ENCODE results near the gene FXYD5. TPM values are rescaled to one million over a fixed set of nuclear protein-coding genes. Genes with fewer than 3 reads are reported as not detected.

Gene FXYD5
- total and polyA plus RNA-seq, 7 experiments from 2014 or later, result 362 to 575 (median 407) TPM

GRCh38 chr19:35119578-35120155 lies 34.9 kb upstream of the FXYD5 start:
- CTCF ChIA-PET, result no interaction called here
- DNase-seq (no peak), ATAC-seq (no peak)
- H3K27me3 Mint-ChIP-seq, result peaks cover 0 to 9% (median 0%) of the 10 kb centered on the region in 5 donors
- no peak overlapping the region for H3K27ac ChIP-seq (ENCODE audit: low read depth, low read length)
- POLR2A ChIA-PET, result no interaction called here
- H3K36me3 ChIP-seq (ENCODE audit: control insufficient read depth in 2 of 3, insufficient read depth in 3 of 3, low read length in 3 of 3), result no peaks in the 10 kb centered on the region
- no peaks in the 10 kb centered on the region for H3K27me3 ChIP-seq (ENCODE audit: control insufficient read depth in 2 of 2, insufficient read depth in 2 of 2, low read length in 2 of 2)
- intact Hi-C loops (cut with micrococcal nuclease), result no loop called here
- H3K4me3 Mint-ChIP-seq, result no peak overlapping the region
- H3K36me3 Mint-ChIP-seq, result no peaks in the 10 kb centered on the region
- no peaks in the 10 kb centered on the region for H3K9me3 Mint-ChIP-seq
- H3K4me3 ChIP-seq (ENCODE audit: low read length), result no peak overlapping the region
- no peak overlapping the region for H3K27ac Mint-ChIP-seq
- H3K9me3 ChIP-seq (ENCODE audit: control insufficient read depth in 2 of 3, low read length in 3 of 3), result no peaks in the 10 kb centered on the region
- H3K4me1 ChIP-seq (ENCODE audit: control insufficient read depth in 2 of 2, insufficient read depth in 2 of 2, low read length in 2 of 2), result peaks cover under 1 to 13% of the 10 kb centered on the region in 2 donors
- H3K4me1 Mint-ChIP-seq, result peaks cover 12 to 18% (median 12%) of the 10 kb centered on the region in 7 donors

- no peak overlapping the region for H3K27ac ChIP-seq (ENCODE audit: low read depth, low read length)
- ChIA-PET CTCF (no interaction called here), POLR2A (no interaction called here)
- Mint-ChIP-seq H3K4me3 (no peak overlapping the region), H3K4me1 (peaks cover 12 to 16% (median 14%) of the 10 kb centered on the region in 7 donors), H3K27ac (no peak overlapping the region), H3K9me3 (peaks cover 0 to under 1% (median 0%) of the 10 kb centered on the region in 11 donors), H3K36me3 (no peaks in the 10 kb centered on the region), H3K27me3 (peaks cover 0 to 8% (median 0%) of the 10 kb centered on the region in 5 donors)
- no peaks in the 10 kb centered on the region for H3K36me3 ChIP-seq (ENCODE audit: control insufficient read depth in 2 of 3, insufficient read depth in 3 of 3, low read length in 3 of 3)
- peaks cover 3 to 11% of the 10 kb centered on the region in 2 donors for H3K4me1 ChIP-seq (ENCODE audit: control insufficient read depth in 2 of 2, insufficient read depth in 2 of 2, low read length in 2 of 2)
- intact Hi-C loops (cut with micrococcal nuclease), result no loop called here
- no peak for DNase-seq
- no peak for ATAC-seq
- H3K9me3 ChIP-seq (ENCODE audit: control insufficient read depth in 2 of 3, low read length in 3 of 3), result no peaks in the 10 kb centered on the region
- no peaks in the 10 kb centered on the region for H3K27me3 ChIP-seq (ENCODE audit: control insufficient read depth in 2 of 2, insufficient read depth in 2 of 2, low read length in 2 of 2)
- H3K4me3 ChIP-seq (ENCODE audit: low read length), result no peak overlapping the region
These were observed 34.0 kb upstream of the FXYD5 start for GRCh38 chr19:35120492-35120891.

GRCh38 chr19:35120898-35121297 lies 33.6 kb upstream of the FXYD5 start:
- DNase-seq (no peak), ATAC-seq (no peak)
- H3K9me3 ChIP-seq (ENCODE audit: control insufficient read depth in 2 of 3, low read length in 3 of 3), result no peaks in the 10 kb centered on the region
- H3K27me3 ChIP-seq (ENCODE audit: control insufficient read depth in 2 of 2, insufficient read depth in 2 of 2, low read length in 2 of 2), result no peaks in the 10 kb centered on the region
- ChIA-PET POLR2A (no interaction called here), CTCF (no interaction called here)
- H3K36me3 ChIP-seq (ENCODE audit: control insufficient read depth in 2 of 3, insufficient read depth in 3 of 3, low read length in 3 of 3), result no peaks in the 10 kb centered on the region
- Mint-ChIP-seq H3K36me3 (no peaks in the 10 kb centered on the region), H3K27ac (no peak overlapping the region), H3K4me3 (no peak overlapping the region), H3K27me3 (peaks cover 0 to 6% (median 0%) of the 10 kb centered on the region in 5 donors), H3K9me3 (peaks cover 0 to 3% (median 0%) of the 10 kb centered on the region in 11 donors), H3K4me1 (peaks cover 12 to 17% (median 14%) of the 10 kb centered on the region in 7 donors)
- H3K4me3 ChIP-seq (ENCODE audit: low read length), result no peak overlapping the region
- intact Hi-C loops (cut with micrococcal nuclease), result no loop called here
- no peak overlapping the region for H3K27ac ChIP-seq (ENCODE audit: low read depth, low read length)
- peaks cover 3 to 11% of the 10 kb centered on the region in 2 donors for H3K4me1 ChIP-seq (ENCODE audit: control insufficient read depth in 2 of 2, insufficient read depth in 2 of 2, low read length in 2 of 2)

DNA sequence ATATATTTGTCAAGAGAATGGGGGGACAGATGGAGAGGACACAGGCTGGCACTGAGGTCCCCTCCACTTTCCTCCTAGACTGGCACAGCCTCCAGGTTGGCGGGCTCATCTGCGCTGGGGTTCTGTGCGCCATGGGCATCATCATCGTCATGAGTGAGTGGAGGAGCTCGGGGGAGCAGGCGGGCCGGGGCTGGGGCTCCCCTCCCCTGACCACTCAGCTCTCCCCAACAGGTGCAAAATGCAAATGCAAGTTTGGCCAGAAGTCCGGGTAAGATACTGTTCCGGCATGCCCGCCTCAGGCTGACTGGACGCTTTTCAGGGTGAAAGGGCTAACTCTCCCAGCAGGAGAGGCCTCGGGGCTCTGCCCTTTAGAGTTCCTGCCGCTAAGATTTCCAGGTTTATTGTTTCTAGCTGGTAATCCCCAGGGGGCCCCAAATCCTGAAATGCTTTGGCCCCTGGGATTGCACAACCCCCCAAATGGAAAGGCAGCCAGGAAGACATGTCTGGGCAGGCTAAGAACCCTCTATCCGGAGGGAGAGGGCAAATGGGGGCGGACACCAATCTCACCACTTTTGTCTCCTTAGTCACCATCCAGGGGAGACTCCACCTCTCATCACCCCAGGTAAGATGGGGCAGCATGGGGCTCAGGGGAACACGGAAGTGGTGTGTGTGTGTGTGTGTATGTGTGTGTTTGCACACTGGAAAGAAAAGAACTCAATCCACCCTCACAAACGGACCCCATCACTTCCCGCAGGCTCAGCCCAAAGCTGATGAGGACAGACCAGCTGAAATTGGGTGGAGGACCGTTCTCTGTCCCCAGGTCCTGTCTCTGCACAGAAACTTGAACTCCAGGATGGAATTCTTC lies 31.6 kb upstream of the FXYD5 start:
- DNase-seq (no peak), ATAC-seq (no peak)
- H3K27ac Mint-ChIP-seq, result peak overlapping the region in 1 of 9 donors; percentile 91
- peaks cover 12 to 17% (median 14%) of the 10 kb centered on the region in 7 donors for H3K4me1 Mint-ChIP-seq
- no peaks in the 10 kb centered on the region for H3K27me3 Mint-ChIP-seq
- intact Hi-C loops (cut with micrococcal nuclease), result no loop called here
- no peaks in the 10 kb centered on the region for H3K27me3 ChIP-seq (ENCODE audit: control insufficient read depth in 2 of 2, insufficient read depth in 2 of 2, low read length in 2 of 2)
- H3K4me3 Mint-ChIP-seq, result no peak overlapping the region
- H3K9me3 ChIP-seq (ENCODE audit: control insufficient read depth in 2 of 3, low read length in 3 of 3), result no peaks in the 10 kb centered on the region
- no peak overlapping the region for H3K27ac ChIP-seq (ENCODE audit: low read depth, low read length)
- CTCF ChIA-PET, result no interaction called here
- peaks cover 3 to 11% of the 10 kb centered on the region in 2 donors for H3K4me1 ChIP-seq (ENCODE audit: control insufficient read depth in 2 of 2, insufficient read depth in 2 of 2, low read length in 2 of 2)
- POLR2A ChIA-PET, result interaction anchor here (0.6 to 1.0 kb wide), 2 partner anchors 19 to 23 kb away, joined by 3 to 6 read pairs; no protein-coding TSS in a partner anchor
- no peak overlapping the region for H3K4me3 ChIP-seq (ENCODE audit: low read length)
- peaks cover 0 to 3% (median 0%) of the 10 kb centered on the region in 11 donors for H3K9me3 Mint-ChIP-seq
- H3K36me3 Mint-ChIP-seq, result no peaks in the 10 kb centered on the region
- H3K36me3 ChIP-seq (ENCODE audit: control insufficient read depth in 2 of 3, insufficient read depth in 3 of 3, low read length in 3 of 3), result no peaks in the 10 kb centered on the region

DNA sequence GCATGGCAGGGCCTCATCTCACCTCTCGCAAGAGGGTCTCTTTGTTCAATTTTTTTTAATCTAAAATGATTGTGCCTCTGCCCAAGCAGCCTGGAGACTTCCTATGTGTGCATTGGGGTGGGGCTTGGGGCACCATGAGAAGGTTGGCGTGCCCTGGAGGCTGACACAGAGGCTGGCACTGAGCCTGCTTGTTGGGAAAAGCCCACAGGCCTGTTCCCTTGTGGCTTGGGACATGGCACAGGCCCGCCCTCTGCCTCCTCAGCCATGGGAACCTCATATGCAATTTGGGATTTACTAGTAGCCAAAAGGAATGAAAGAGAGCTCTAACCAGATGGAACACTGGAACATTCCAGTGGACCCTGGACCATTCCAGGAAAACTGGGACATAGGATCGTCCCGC lies 31.0 kb upstream of the FXYD5 start:
- peak overlapping the region; percentile 77 to 91 (median 85) for H3K4me3 Mint-ChIP-seq
- ChIA-PET POLR2A (interaction anchor here (1.0 kb wide), 1 partner anchor 18 kb away, joined by 3 read pairs; no protein-coding TSS in a partner anchor), CTCF (no interaction called here)
- peak overlapping the region in 6 of 9 donors; percentile 22 to 91 (median 88) for H3K27ac Mint-ChIP-seq
- H3K27me3 Mint-ChIP-seq, result no peaks in the 10 kb centered on the region
- DNase-seq (no peak), ATAC-seq (no peak)
- intact Hi-C loops (cut with micrococcal nuclease), result no loop called here
- Histone ChIP-seq H3K4me3 (ENCODE audit: low read length) (no peak overlapping the region), H3K27me3 (ENCODE audit: control insufficient read depth in 2 of 2, insufficient read depth in 2 of 2, low read length in 2 of 2) (no peaks in the 10 kb centered on the region), H3K27ac (ENCODE audit: low read depth, low read length) (no peak overlapping the region), H3K4me1 (ENCODE audit: control insufficient read depth in 2 of 2, insufficient read depth in 2 of 2, low read length in 2 of 2) (peaks cover 3 to 11% of the 10 kb centered on the region in 2 donors), H3K36me3 (ENCODE audit: control insufficient read depth in 2 of 3, insufficient read depth in 3 of 3, low read length in 3 of 3) (no peaks in the 10 kb centered on the region), H3K9me3 (ENCODE audit: control insufficient read depth in 2 of 3, low read length in 3 of 3) (no peaks in the 10 kb centered on the region)
- peaks cover 0 to 3% (median 0%) of the 10 kb centered on the region in 11 donors for H3K9me3 Mint-ChIP-seq
- peaks cover 12 to 17% (median 14%) of the 10 kb centered on the region in 7 donors for H3K4me1 Mint-ChIP-seq
- no peaks in the 10 kb centered on the region for H3K36me3 Mint-ChIP-seq

GRCh38 chr19:35124098-35125060 lies 30.2 kb upstream of the FXYD5 start:
- no peaks in the 10 kb centered on the region for H3K36me3 ChIP-seq (ENCODE audit: control insufficient read depth in 2 of 3, insufficient read depth in 3 of 3, low read length in 3 of 3)
- H3K27ac Mint-ChIP-seq, result peak overlapping the region; percentile 82 to 91 (median 88)
- H3K4me1 ChIP-seq (ENCODE audit: control insufficient read depth in 2 of 2, insufficient read depth in 2 of 2, low read length in 2 of 2), result peaks cover 3 to 11% of the 10 kb centered on the region in 2 donors
- intact Hi-C loops (cut with micrococcal nuclease), result loop anchor here in 1 of 2 donors (1.0 kb wide), 1 partner anchor 17 kb away; no protein-coding TSS in a partner anchor
- no peaks in the 10 kb centered on the region for H3K9me3 ChIP-seq (ENCODE audit: control insufficient read depth in 2 of 3, low read length in 3 of 3)
- H3K36me3 Mint-ChIP-seq, result no peaks in the 10 kb centered on the region
- H3K27me3 Mint-ChIP-seq, result no peaks in the 10 kb centered on the region
- peak; percentile 90 for ATAC-seq
- H3K4me3 ChIP-seq (ENCODE audit: low read length), result peak overlapping the region; percentile 69
- peak overlapping the region; percentile 66 for H3K27ac ChIP-seq (ENCODE audit: low read depth, low read length)
- DNase-seq, result peak; percentile 79 to 89 (median 85)
- POLR2A ChIA-PET, result interaction anchor here (0.5 to 1.3 kb wide), 9 partner anchors 8 to 132 kb away, joined by 3 to 12 read pairs (median 4); partner anchors contain the start of gene FXYD5
- no peaks in the 10 kb centered on the region for H3K27me3 ChIP-seq (ENCODE audit: control insufficient read depth in 2 of 2, insufficient read depth in 2 of 2, low read length in 2 of 2)
- H3K4me3 Mint-ChIP-seq, result peak overlapping the region; percentile 77 to 91 (median 85)
- CTCF ChIA-PET, result interaction anchor here (1.1 to 1.8 kb wide), 3 partner anchors 18 to 93 kb away, joined by 3 to 8 read pairs (median 5); partner anchors contain the start of gene FXYD7
- peaks cover 12 to 17% (median 14%) of the 10 kb centered on the region in 7 donors for H3K4me1 Mint-ChIP-seq
- peaks cover 0 to 3% (median 0%) of the 10 kb centered on the region in 11 donors for H3K9me3 Mint-ChIP-seq

All from naive thymus-derived CD4-positive, alpha-beta T cell (primary cell).